Measurements from ENCODE around the gene OR11H6.
A peak's percentile ranks its signal among the peaks of the same experiment; 100 is the strongest.
"Not testable (repeated sequence)": the region's sequence is repeated elsewhere in the genome, so short reads cannot be mapped to it uniquely, and the experiment has no call there.

Gene OR11H6

GRCh38 chr14:20223410-20223809, at the start of gene OR11H6:
OR11H6 (plus strand) TSS chr14:20223710; CDS start chr14:20223710, 0 bp downstream.
- no peak for DNase-seq

- DNase-seq: not testable (repeated sequence)
These were observed 49.3 kb upstream of the OR11H6 start for GRCh38 chr14:20174205-20174604.

GRCh38 chr14:20176330-20176729, 47.2 kb upstream of the OR11H6 start:
- no peak for DNase-seq

DNA sequence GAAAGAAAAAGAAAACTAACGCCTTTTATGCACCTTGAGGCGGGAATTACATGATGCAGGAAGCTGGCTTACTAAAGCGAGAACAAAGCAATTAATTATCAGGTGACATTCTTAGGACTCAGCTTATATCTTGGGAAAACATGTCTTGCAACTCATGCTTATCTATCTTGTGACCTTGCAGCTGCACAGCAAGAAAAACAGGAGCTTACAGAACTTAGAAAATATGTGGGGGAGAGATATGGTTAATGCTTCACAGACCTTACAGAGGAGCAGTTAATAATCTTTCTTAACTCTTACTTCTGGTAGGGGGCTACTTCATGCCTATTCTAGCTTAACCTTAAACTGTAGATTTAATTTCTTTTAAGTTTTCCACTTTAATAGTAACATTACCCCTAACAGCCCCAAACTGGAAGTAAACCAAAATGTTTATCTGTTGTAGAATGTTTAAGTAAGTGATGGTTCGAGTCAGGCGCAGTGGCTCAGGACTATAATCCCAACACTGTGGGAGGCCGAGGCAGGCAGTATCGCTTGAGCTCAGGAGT, 46.0 kb upstream of the OR11H6 start:
- no peak for DNase-seq

GRCh38 chr14:20179218-20179617, 44.3 kb upstream of the OR11H6 start:
- DNase-seq: peak; percentile 27

DNA sequence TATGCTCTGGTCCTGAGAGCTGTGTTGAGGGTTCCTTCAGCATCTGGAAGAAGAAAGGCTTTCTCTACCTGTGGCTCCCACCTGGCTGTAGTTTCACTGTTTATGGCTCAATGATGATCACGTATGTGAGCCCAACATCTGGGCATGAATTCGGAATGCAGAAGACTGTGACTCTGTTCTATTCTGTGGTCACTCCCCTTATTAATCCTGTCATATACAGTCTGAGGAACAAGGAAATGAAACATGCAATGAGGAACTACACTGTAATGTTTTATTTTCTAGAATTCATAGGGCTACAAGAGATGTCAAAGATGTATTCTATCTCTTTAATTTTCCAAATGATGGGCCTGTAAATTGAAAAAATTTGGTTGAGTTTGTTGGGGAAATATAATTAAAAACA, 43.6 kb upstream of the OR11H6 start:
- DNase-seq: no peak

- peak; percentile 56 for DNase-seq
These were observed 43.0 kb upstream of the OR11H6 start for GRCh38 chr14:20180486-20180885.

- no peak for DNase-seq
These were observed 39.3 kb upstream of the OR11H6 start for GRCh38 chr14:20184181-20184580.

DNA sequence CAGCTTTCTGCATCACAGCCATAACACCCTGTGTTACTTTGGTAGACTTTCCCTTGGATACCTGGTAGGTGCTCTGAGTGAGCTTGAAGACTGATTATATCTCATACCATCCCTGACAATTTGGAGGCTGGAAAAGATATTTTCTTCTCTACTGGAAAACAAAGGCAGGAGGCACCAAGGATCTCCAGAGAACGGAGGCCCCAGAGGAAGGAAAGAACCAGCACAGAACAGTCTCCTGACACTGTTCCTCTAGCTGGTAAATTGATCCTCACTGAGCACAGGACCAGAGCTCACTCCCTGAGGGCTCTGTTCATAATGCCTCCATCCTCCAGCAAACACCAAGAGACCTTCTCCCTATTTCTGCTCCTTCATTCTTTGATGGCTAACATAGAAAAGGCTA, 32.9 kb upstream of the OR11H6 start, which contains the start of gene OR11G2:
Gene OR11G2 (plus strand): TSS at position 301 of the 400 bp plus-strand sequence. CDS start 6,542 bp downstream, outside the sequence.
- no peak for DNase-seq

GRCh38 chr14:20191396-20191795, 32.1 kb upstream of the OR11H6 start:
- no peak for DNase-seq

DNA sequence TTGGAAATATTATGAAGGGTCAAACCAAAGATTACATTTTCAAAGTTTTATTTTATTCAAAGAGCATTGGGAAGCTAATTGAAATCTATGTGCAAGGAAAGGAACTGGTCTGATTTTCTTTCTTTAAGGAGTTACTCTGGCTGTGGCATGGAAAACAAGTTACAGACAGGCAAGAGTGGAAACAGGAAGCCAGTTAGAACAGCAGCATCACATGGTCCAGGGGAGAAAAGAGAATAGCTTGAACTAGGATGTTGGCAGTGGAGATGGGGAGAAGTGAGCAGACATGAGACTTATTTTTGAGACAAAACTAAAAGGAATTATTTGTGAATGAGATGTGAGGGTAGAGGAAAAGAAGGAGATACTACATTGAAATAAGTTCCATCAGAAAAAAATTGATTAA, 29.4 kb upstream of the OR11H6 start:
- DNase-seq: no peak

DNA sequence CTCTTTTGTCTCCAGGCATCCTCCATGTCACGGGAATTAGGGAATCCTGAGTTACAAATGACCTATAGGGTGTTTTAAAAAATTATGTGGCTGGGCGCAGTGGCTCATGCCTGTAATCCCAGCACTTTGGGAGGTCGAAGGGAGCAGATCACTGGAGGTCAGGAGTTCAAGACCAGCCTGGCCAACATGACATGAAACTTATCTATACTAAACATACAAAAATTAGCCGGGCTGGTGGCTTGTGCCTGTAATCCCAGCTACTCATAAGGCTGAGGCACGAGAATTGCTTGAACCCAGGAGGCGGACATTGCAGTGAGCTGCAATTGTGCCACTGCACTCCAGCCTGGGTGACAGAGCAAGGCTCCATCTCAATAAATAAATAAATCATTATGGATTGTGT, 28.3 kb upstream of the OR11H6 start:
- DNase-seq: not testable (repeated sequence)

GRCh38 chr14:20195911-20196310, 27.6 kb upstream of the OR11H6 start:
- DNase-seq: no peak

- DNase-seq: no peak
These were observed 26.1 kb upstream of the OR11H6 start for GRCh38 chr14:20197459-20197858.

- DNase-seq: no peak
These were observed 24.5 kb upstream of the OR11H6 start for GRCh38 chr14:20198991-20199390.

DNA sequence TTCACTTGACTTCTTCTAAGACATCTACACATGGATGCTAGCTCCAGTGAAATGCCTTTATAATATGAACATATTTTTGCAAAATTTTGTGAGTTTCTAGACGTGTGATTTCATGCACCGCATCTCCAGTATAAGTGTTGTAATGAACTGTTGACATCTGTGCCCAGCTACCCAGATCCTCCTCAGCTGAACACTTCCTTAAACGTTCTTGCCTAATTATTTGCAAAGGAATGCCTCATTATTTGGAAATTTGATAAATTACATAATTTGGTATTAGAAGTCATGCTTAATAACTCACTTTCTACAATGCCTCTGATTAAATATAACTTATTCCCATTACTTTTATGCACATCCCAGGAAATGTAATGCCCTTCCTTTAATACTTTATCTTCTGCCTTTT, 18.8 kb upstream of the OR11H6 start:
- no peak for DNase-seq

DNA sequence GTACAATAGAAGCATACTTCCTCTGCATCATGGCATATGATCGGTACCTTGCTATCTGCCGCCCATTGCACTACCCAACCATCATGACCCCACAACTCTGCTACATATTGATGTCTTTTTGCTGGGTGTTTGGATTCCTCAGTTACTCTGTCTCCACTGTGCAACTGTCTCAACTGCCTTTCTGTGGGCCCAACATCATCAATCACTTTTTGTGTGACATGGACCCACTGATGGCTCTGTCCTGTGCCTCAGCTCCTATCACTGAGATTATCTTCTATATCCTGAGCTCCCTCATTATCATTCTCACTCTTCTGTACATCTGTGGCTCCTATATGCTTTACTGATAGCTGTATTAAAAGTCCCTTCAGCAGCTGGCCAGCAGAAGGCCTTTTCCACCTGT, 13.9 kb upstream of the OR11H6 start:
- no peak for DNase-seq

GRCh38 chr14:20212406-20212805, 11.1 kb upstream of the OR11H6 start:
- DNase-seq: not testable (repeated sequence)

DNA sequence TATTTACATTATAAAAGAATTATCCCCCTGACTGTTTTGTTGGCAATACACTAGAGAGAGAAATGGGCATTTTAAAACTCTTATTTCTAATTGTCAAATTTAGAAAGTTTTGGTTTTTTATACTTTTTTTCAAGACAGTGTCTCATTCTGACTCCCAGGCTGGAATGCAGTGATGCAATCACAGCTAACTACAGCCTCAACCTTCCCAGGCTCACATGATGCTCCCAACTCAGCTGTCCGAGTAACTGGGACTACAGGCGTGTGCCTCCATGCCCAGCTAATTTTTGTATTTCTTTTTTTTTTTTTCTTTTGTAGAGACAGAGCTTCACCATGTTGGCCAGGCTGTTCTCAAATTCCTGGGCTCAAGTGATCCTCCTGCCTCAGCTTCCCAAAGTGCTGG, 8.3 kb upstream of the OR11H6 start:
- DNase-seq: no peak

DNA sequence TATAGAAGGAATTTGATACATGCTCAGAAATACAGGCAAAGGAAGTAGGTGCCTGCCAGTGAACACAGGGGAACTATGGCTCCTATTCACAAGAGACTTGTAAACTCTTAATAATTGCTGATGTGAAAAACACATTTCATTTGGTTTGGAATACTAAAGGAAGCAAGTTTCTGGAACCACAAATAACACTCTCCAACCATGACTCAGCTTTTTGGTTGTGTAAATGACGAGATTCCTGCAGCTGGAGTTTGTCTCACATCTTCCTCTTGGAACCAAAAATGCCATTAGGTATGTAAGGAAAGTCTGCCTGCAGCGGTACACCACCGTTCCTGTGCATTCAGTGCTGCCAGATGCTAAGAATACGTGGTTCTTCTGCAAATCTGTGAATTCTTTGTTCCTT, 4.5 kb upstream of the OR11H6 start:
- no peak for DNase-seq

GRCh38 chr14:20228681-20229080, 5.2 kb downstream of the OR11H6 start, which contains the start of gene OR11H7:
OR11H7 (plus strand) TSS chr14:20228981.
- no peak for DNase-seq

DNA sequence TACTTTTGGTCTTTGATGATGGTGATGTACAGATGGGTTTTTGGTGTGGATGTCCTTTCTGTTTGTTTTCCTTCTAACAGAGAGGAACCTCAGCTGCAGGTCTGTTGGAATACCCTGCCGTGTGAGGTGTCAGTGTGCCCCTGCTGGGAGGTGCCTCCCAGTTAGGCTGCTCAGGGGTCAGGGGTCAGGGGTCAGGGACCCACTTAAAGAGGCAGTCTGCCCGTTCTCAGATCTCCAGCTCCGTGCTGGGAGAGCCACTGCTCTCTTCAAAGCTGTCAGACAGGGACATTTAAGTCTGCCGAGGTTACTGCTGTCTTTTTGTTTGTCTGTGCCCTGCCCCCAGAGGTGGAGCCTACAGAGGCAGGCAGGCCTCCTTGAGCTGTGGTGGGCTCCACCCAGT, 11.9 kb downstream of the OR11H6 start:
- not testable (repeated sequence) for DNase-seq

- no peak for DNase-seq
These were observed 24.2 kb downstream of the OR11H6 start for GRCh38 chr14:20247646-20248246.

DNA sequence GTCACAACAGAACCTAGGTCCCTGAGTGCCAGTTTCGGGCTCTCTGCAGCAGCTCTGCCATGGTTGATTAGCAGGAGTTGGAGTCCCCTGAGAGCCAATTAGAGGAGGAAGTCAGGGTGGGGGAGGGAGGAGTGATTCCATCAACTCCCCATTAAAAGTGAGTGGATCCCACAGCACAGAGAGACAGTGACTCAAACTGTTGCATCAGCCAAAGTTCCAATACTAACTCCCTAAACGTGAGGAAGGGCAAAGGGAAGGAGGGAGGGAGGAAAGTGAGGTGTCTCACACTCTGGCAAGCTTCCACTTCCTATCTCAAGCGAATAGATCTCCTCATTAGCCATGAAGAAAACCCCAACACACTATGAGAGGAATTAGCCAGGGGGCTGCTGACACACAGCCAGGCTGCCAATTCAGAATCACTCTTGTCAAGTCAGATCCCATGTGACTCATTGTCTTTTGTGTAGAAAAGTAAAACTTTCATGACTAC, 39.2 kb downstream of the OR11H6 start:
- DNase-seq: no peak

GRCh38 chr14:20264361-20264760, 40.9 kb downstream of the OR11H6 start:
- DNase-seq: not testable (repeated sequence)
